K562 (cell line): Measurements from ENCODE around the gene GPR183.

Source experiments
- ATF6 ChIP-seq: sonication (generic); formaldehyde crosslinking; IDR thresholded peaks from 2 replicates; pipeline ENCODE4 v1.4.0; 2020; ENCODE audit warnings: mild to moderate bottlenecking, missing genetic modification reagents
- CBX8 ChIP-seq: fragments of 200-600 bp; sonication (generic); IDR thresholded peaks from 2 replicates; pipeline ENCODE4 v1.6.1; 2012; ENCODE audit warnings: borderline replicate concordance, mixed run types, low read depth, mild to moderate bottlenecking, moderate library complexity, mixed read lengths, low read length, control low read depth, inconsistent platforms; ENCODE audit not compliant: poor library complexity, severe bottlenecking; ENCODE audit errors: extremely low read depth
- CHAMP1 ChIP-seq: fragments of 450-650 bp; IDR thresholded peaks from 2 replicates; pipeline ENCODE4 v1.6.1; 2016; ENCODE audit warnings: mild to moderate bottlenecking
- JUN ChIP-seq, 2 experiments: sonication (generic) in 1 of 2; formaldehyde crosslinking in 1 of 2; IDR thresholded peaks; 2 replicates each; pipeline versions ENCODE4 v1.6.1 to v1.8.0; 2012 to 2022; ENCODE audit warnings: borderline replicate concordance in 2 of 2, mild to moderate bottlenecking in 2 of 2, improper control_type of control experiment in 1 of 2, low read depth in 1 of 2, low read length in 1 of 2, missing genetic modification reagents in 1 of 2
- PHF20 ChIP-seq: fragments of 450-650 bp; IDR thresholded peaks from 2 replicates; pipeline ENCODE4 v1.6.1; 2018; ENCODE audit not compliant: partially characterized antibody
- RBBP5 ChIP-seq: fragments of 200-600 bp; sonication (generic); IDR thresholded peaks from 2 replicates; pipeline ENCODE4 v1.6.1; 2012; ENCODE audit warnings: borderline replicate concordance, mild to moderate bottlenecking, low read length, control low read depth, inconsistent platforms; ENCODE audit not compliant: insufficient read depth, poor library complexity, severe bottlenecking
- SP1 ChIP-seq: sonication (generic); formaldehyde crosslinking; IDR thresholded peaks from 2 replicates; pipeline ENCODE4 v1.8.1; 2022; ENCODE audit warnings: mild to moderate bottlenecking, missing genetic modification reagents
- TSHZ1 ChIP-seq: fragments of 250-450 bp; sonication (Bioruptor Pico); IDR thresholded peaks from 2 replicates; pipeline ENCODE4 v1.4.0; 2020; ENCODE audit warnings: mild to moderate bottlenecking, moderate library complexity

- TF ChIP-seq JUN (IDR thresholded peaks at IDR 0.05; ENCODE audit: borderline replicate concordance, low read depth, low read length) (0 out of 2 replicates have a peak, but pooled peaks have one; percentile 44), JUN (CRISPR knock-in tag; IDR thresholded peaks at IDR 0.05; ENCODE audit: borderline replicate concordance) (no peak), PHF20 (no peak), RBBP5 (no peak), ATF6 (no peak), CHAMP1 (no peak), SP1 (no peak), TSHZ1 (CRISPR knock-in tag) (no peak), CBX8 (no peak)
Measured at GRCh38 chr13:99322297-99323103, 15.3 kb upstream of the GPR183 start.
